ENCODE measurements around the gene DIS3L2. TPM values are rescaled to one million over a fixed set of nuclear protein-coding genes. Genes with fewer than 3 reads are reported as not detected.
A peak's percentile ranks its signal among the peaks of the same experiment; 100 is the strongest.

DIS3L2 gene
- total and polyA plus RNA-seq, 2 experiments from 2014 or later, result 9.3 to 15.6 TPM

DNA sequence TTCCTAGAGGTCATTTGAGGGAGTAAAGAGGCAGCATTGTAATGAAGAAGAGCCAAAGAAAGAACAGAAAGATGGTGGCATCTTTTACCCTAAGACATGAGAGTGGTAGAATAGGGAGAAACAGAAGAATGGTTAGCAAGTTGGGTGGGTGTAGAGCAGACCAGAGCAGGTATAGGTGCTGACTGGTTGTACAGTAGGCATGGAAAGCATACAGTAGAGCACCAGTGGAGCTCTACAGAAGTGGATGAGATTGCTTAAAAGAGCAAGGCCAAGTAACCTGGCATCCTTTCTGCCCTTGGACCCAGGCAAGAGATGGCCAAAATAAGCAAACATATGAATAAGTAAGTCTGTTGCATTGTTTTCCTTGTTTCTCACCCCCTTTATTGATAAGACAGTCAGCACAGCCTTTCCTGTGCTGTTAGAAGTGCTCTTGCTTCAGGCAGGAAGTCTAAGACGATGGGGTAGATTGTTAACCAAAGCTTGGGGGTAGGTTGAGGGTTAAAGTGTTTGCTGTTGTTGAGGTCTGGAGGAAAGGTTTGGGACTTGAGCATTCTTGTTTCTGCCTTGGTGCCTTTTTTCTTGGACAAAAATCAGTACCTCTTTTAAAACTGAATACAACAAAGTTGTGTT, 76.9 kb downstream of the DIS3L2 start:
- H3K4me2 ChIP-seq (ENCODE audit: unreplicated experiment), result no peak overlapping the region
- no peak overlapping the region for H3K9ac ChIP-seq
- H3K36me3 ChIP-seq (ENCODE audit: low read depth), result no peaks in the 10 kb centered on the region; the same call in 1 of the 2 replicates
- no peak overlapping the region for H3K4me3 ChIP-seq
- no peaks in the 10 kb centered on the region for H3K9me3 ChIP-seq (ENCODE audit: low read depth)
- H3K9me2 ChIP-seq (ENCODE audit: insufficient read depth), result no peaks in the 10 kb centered on the region
- H2AFZ ChIP-seq, result no peak overlapping the region
- H3K79me2 ChIP-seq (ENCODE audit: insufficient read depth), result peaks cover 29% of the 10 kb centered on the region
- DNase-seq, result no peak
- TF ChIP-seq EZH2phosphoT487 (IDR thresholded peaks at IDR 0.05; ENCODE audit: insufficient read depth, low read depth), result no peak
- in situ Hi-C loops (cut with MboI), result no loop called here
- H3K27me3 ChIP-seq (replicated peaks; ENCODE audit: insufficient read depth), result no peaks in the 10 kb centered on the region
- WGBS, 2 experiments (ENCODE audit: low coverage in 1 of 2, low lambda C conversion rate in 2 of 2, missing lambda C conversion rate in 2 of 2), result 96 to 100% methylated on average over 1 of the region's 1 CpG
- H3F3A ChIP-seq (ENCODE audit: insufficient read depth), result 0 out of 2 replicates have a peak, but pooled peaks cover 7% of the 10 kb centered on the region
- H3K27ac ChIP-seq, result no peak overlapping the region
- H4K20me1 ChIP-seq (ENCODE audit: insufficient read depth), result no peaks in the 10 kb centered on the region
- 0 out of 2 replicates have a peak, but pooled peaks cover 6% of the 10 kb centered on the region for H3K4me1 ChIP-seq (ENCODE audit: insufficient read depth)

DNA sequence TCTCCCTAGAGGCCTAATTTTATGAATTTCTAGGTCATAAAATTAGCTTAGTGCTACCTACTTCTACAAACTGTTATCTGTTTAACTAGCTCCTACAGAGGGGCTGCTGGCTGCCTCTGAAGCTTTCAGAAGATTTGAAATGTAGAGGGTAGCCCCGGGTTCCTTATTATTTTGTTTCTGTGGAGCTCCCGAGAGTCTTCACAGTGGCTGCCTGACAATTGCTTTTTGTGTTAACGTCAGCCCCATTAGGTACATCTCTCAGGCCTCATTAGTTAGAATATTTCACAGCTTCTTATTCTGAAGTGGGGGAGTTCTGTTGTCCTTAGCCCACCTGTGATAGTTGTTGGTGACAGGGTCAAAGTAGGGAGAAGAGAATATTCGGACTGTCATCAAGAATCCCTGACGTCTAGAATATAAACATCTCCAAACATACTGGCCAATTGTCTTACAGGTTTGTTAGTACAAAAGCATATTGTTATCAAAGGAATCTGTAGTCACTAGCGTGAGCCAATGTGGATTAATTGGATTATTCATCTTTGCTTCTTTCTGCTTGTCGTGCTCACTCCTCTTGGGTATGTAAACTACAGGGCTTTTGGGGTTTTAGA, 77.5 kb downstream of the DIS3L2 start:
- Histone ChIP-seq H3K9me3 (ENCODE audit: low read depth) (no peaks in the 10 kb centered on the region), H3K79me2 (ENCODE audit: insufficient read depth) (peaks cover 27% of the 10 kb centered on the region), H3K9ac (no peak overlapping the region), H3K4me1 (ENCODE audit: insufficient read depth) (0 out of 2 replicates have a peak, but pooled peaks cover 6% of the 10 kb centered on the region), H3K9me2 (ENCODE audit: insufficient read depth) (no peaks in the 10 kb centered on the region), H3K36me3 (ENCODE audit: low read depth) (no peaks in the 10 kb centered on the region; the same call in 1 of the 2 replicates), H3K4me2 (ENCODE audit: unreplicated experiment) (no peak overlapping the region), H3K27me3 (replicated peaks; ENCODE audit: insufficient read depth) (no peaks in the 10 kb centered on the region), H4K20me1 (ENCODE audit: insufficient read depth) (no peaks in the 10 kb centered on the region), H3K4me3 (no peak overlapping the region), H3K27ac (no peak overlapping the region), H3F3A (ENCODE audit: insufficient read depth) (0 out of 2 replicates have a peak, but pooled peaks cover 7% of the 10 kb centered on the region), H2AFZ (no peak overlapping the region)
- 84 to 88% methylated on average over 7 of the region's 7 CpGs for WGBS, 2 experiments (ENCODE audit: low coverage in 1 of 2, low lambda C conversion rate in 2 of 2, missing lambda C conversion rate in 2 of 2)
- no peak for DNase-seq
- TF ChIP-seq EZH2 (IDR thresholded peaks at IDR 0.05; ENCODE audit: insufficient read depth, poor library complexity, severe bottlenecking) (no peak), EZH2phosphoT487 (IDR thresholded peaks at IDR 0.05; ENCODE audit: insufficient read depth, low read depth) (no peak)
- in situ Hi-C loops (cut with MboI), result no loop called here

DNA sequence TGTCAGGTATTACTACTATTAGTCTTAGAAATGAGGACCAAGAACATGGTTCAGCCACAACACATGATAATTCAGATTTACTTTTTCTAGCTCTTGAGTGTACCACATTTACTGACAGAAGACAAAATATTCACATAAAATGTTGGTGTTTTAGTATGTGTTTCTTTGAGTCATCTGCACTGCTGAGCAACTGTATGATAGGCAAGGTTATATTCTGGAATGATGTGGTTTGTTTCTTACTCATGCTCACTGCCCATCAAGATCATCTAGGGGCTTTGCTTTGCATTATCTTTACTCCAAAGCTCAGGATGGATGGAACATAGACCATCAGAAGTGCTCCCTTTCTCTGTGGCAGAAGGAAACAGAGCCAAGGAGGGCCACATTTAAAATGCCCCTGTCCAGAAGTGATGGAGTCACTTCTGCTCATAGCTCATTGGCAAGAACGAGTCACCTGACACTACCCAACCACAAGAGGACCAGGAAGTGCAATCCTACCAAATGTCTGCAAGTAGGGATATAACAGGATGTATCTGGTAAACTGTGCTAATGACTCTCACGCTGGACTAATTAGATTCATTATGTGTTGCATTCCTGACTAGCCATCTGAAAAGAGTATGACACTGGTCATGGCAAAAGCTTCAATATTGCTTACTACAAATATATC, 81.5 kb downstream of the DIS3L2 start:
- H3F3A ChIP-seq (ENCODE audit: insufficient read depth), result 0 out of 2 replicates have a peak, but pooled peaks cover 7% of the 10 kb centered on the region
- no peak overlapping the region for H3K9ac ChIP-seq
- no peak for TF ChIP-seq EZH2 (IDR thresholded peaks at IDR 0.05; ENCODE audit: insufficient read depth, poor library complexity, severe bottlenecking)
- TF ChIP-seq EZH2phosphoT487 (IDR thresholded peaks at IDR 0.05; ENCODE audit: insufficient read depth, low read depth), result no peak
- H3K9me2 ChIP-seq (ENCODE audit: insufficient read depth), result no peaks in the 10 kb centered on the region
- no peak overlapping the region for H3K27ac ChIP-seq
- 0 out of 2 replicates have a peak, but pooled peaks cover 6% of the 10 kb centered on the region for H3K4me1 ChIP-seq (ENCODE audit: insufficient read depth)
- no peak overlapping the region for H3K4me3 ChIP-seq
- DNase-seq, result peak; percentile 44
- in situ Hi-C loops (cut with MboI), result no loop called here
- no peaks in the 10 kb centered on the region for H4K20me1 ChIP-seq (ENCODE audit: insufficient read depth)
- no peak overlapping the region for H2AFZ ChIP-seq
- H3K4me2 ChIP-seq (ENCODE audit: unreplicated experiment), result no peak overlapping the region
- no peaks in the 10 kb centered on the region for H3K27me3 ChIP-seq (replicated peaks; ENCODE audit: insufficient read depth)
- H3K9me3 ChIP-seq (ENCODE audit: low read depth), result no peaks in the 10 kb centered on the region
- WGBS, 2 experiments (ENCODE audit: low coverage in 1 of 2, low lambda C conversion rate in 2 of 2, missing lambda C conversion rate in 2 of 2), result 80 to 90% methylated on average over 2 of the region's 2 CpGs
- no peaks in the 10 kb centered on the region for H3K36me3 ChIP-seq (ENCODE audit: low read depth)
- H3K79me2 ChIP-seq (ENCODE audit: insufficient read depth), result peaks cover 10% of the 10 kb centered on the region; the same call in 1 of the 2 replicates

DNA sequence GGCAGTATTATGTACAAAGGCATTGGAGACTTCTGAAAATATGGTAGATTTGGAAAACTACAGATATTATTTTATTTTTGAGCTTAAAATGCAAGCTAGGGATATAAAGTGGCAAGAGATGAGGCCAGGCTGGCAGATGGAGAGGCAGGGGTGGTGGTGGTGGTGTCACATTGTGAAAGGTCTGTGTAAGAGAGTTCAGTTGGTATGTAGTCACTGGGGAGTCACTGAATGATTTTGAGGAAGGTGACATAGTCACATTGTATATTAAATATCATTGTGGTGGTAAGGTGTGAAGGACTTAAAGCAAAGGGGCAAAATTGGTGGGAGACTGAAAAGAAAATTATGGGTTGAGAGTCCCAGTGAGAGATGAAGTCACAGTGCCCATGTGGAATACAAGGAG, 82.5 kb downstream of the DIS3L2 start:
- no peaks in the 10 kb centered on the region for H4K20me1 ChIP-seq (ENCODE audit: insufficient read depth)
- no peak overlapping the region for H3K4me2 ChIP-seq (ENCODE audit: unreplicated experiment)
- in situ Hi-C loops (cut with MboI), result no loop called here
- 0 out of 2 replicates have a peak, but pooled peaks cover 7% of the 10 kb centered on the region for H3F3A ChIP-seq (ENCODE audit: insufficient read depth)
- H3K4me1 ChIP-seq (ENCODE audit: insufficient read depth), result 0 out of 2 replicates have a peak, but pooled peaks cover 6% of the 10 kb centered on the region
- peaks cover 5% of the 10 kb centered on the region; the same call in 1 of the 2 replicates for H3K79me2 ChIP-seq (ENCODE audit: insufficient read depth)
- DNase-seq, result no peak
- no peak overlapping the region for H3K4me3 ChIP-seq
- H3K27ac ChIP-seq, result no peak overlapping the region
- H3K9me3 ChIP-seq (ENCODE audit: low read depth), result no peaks in the 10 kb centered on the region
- TF ChIP-seq EZH2phosphoT487 (IDR thresholded peaks at IDR 0.05; ENCODE audit: insufficient read depth, low read depth), result no peak
- TF ChIP-seq EZH2 (IDR thresholded peaks at IDR 0.05; ENCODE audit: insufficient read depth, poor library complexity, severe bottlenecking), result no peak
- H3K36me3 ChIP-seq (ENCODE audit: low read depth), result no peaks in the 10 kb centered on the region
- H3K9ac ChIP-seq, result no peak overlapping the region
- no peaks in the 10 kb centered on the region for H3K27me3 ChIP-seq (replicated peaks; ENCODE audit: insufficient read depth)
- no peaks in the 10 kb centered on the region for H3K9me2 ChIP-seq (ENCODE audit: insufficient read depth)
- H2AFZ ChIP-seq, result no peak overlapping the region
